Peyer's patch (tissue), 4 donors: ENCODE results near the gene NOP56. TPM values are rescaled to one million over a fixed set of nuclear protein-coding genes. Genes with fewer than 3 reads are reported as not detected.
"Not testable (repeated sequence)": the region's sequence is repeated elsewhere in the genome, so short reads cannot be mapped to it uniquely, and the experiment has no call there.

Source experiments
- DNase-seq, 3 donors: peaks; one replicate each; pipeline ENCODE4 v3.0.0-alpha.2; 2017 to 2019
- H3K27ac ChIP-seq, 4 donors: fragments of 200-600 bp; sonication (generic); one replicate each; pipeline ENCODE4 v1.5.1; 2016 to 2019
- H3K27me3 ChIP-seq, 2 donors: fragments of 200-600 bp; sonication (generic); one replicate each; pipeline ENCODE4 v1.5.1; 2019
- H3K36me3 ChIP-seq, 3 donors: fragments of 200-600 bp; sonication (generic); one replicate each; pipeline ENCODE4 v1.5.1; 2016 to 2019
- H3K4me1 ChIP-seq, 4 donors: fragments of 200-600 bp; sonication (generic); one replicate each; pipeline ENCODE4 v1.5.1; 2016 to 2019
- H3K4me3 ChIP-seq, 4 donors: fragments of 200-600 bp; sonication (generic); 1 replicate in 3 of 4; 2 replicates in 1 of 4; pipeline ENCODE4 v1.5.1; 2016 to 2019; ENCODE audit warnings: mild to moderate bottlenecking in 1 of 4
- H3K9me3 ChIP-seq, 4 donors: fragments of 200-600 bp; sonication (generic); one replicate each; pipeline ENCODE4 v1.5.1; 2016 to 2019; ENCODE audit warnings: mild to moderate bottlenecking in 1 of 4
- CTCF ChIP-seq, 6 experiments: fragments of 450-650 bp in 4 of 6; fragments of 200-600 bp in 2 of 6; sonication (generic) in 1 of 6; IDR thresholded peaks; one replicate each; pipeline ENCODE4 v1.5.1; 2017 to 2019; ENCODE audit warnings: antibody characterized with exemption in 6 of 6, mild to moderate bottlenecking in 3 of 6, moderate library complexity in 1 of 6
- POLR2A ChIP-seq, 2 donors: fragments of 450-650 bp; IDR thresholded peaks; one replicate each; pipeline ENCODE4 v1.5.1; 2017; ENCODE audit warnings: antibody characterized with exemption in 2 of 2, mild to moderate bottlenecking in 2 of 2, moderate library complexity in 2 of 2
- total RNA-seq, 4 donors: library from RNA; depleted of rRNA; stranded (reverse); fragments of >200 nt; gene quantifications; one replicate each; pipeline ENCODE4 v1.1.0, GENCODE V29; 2016

Gene NOP56
- total RNA-seq, 4 donors from 2014 or later, result 53.8 to 289 (median 94.2) TPM

GRCh38 chr20:2673453-2673852 lies 21.0 kb downstream of the NOP56 start:
- no peaks in the 10 kb centered on the region for H3K4me1 ChIP-seq
- no peak overlapping the region for H3K27ac ChIP-seq
- H3K9me3 ChIP-seq, result no peaks in the 10 kb centered on the region
- no peak for TF ChIP-seq CTCF (IDR thresholded peaks at IDR 0.05)
- TF ChIP-seq POLR2A (IDR thresholded peaks at IDR 0.05), result no peak
- H3K4me3 ChIP-seq, result no peak overlapping the region
- no peaks in the 10 kb centered on the region for H3K36me3 ChIP-seq
- DNase-seq, result no peak
- H3K27me3 ChIP-seq, result no peaks in the 10 kb centered on the region

- DNase-seq, result no peak
- Histone ChIP-seq H3K36me3 (no peaks in the 10 kb centered on the region), H3K4me3 (no peak overlapping the region), H3K27ac (no peak overlapping the region), H3K9me3 (no peaks in the 10 kb centered on the region), H3K4me1 (no peaks in the 10 kb centered on the region), H3K27me3 (no peaks in the 10 kb centered on the region)
- no peak for TF ChIP-seq CTCF (IDR thresholded peaks at IDR 0.05)
- TF ChIP-seq POLR2A (IDR thresholded peaks at IDR 0.05), result no peak
Measured at GRCh38 chr20:2680046-2680445, 27.6 kb downstream of the NOP56 start.

GRCh38 chr20:2682040-2682439 lies 29.6 kb downstream of the NOP56 start:
- H3K9me3 ChIP-seq, H3K27ac ChIP-seq, H3K4me1 ChIP-seq, H3K36me3 ChIP-seq, DNase-seq, H3K27me3 ChIP-seq, H3K4me3 ChIP-seq: not testable (repeated sequence)

GRCh38 chr20:2684817-2685216 lies 32.4 kb downstream of the NOP56 start:
- not testable (repeated sequence) for H3K27me3 ChIP-seq, H3K4me1 ChIP-seq, H3K36me3 ChIP-seq, H3K4me3 ChIP-seq, H3K9me3 ChIP-seq, DNase-seq, H3K27ac ChIP-seq

- no peak overlapping the region for H3K27ac ChIP-seq
- DNase-seq, result no peak
- no peak overlapping the region for H3K4me3 ChIP-seq
- H3K4me1 ChIP-seq, result peaks cover 0 to 7% (median 0%) of the 10 kb centered on the region in 4 donors
- TF ChIP-seq POLR2A (IDR thresholded peaks at IDR 0.05), result no peak
- TF ChIP-seq CTCF (IDR thresholded peaks at IDR 0.05), result no peak
- H3K36me3 ChIP-seq, result no peaks in the 10 kb centered on the region
- no peaks in the 10 kb centered on the region for H3K9me3 ChIP-seq
- H3K27me3 ChIP-seq, result no peaks in the 10 kb centered on the region
Measured at GRCh38 chr20:2687514-2687913, 35.1 kb downstream of the NOP56 start.

GRCh38 chr20:2688041-2688591 lies 35.7 kb downstream of the NOP56 start:
- H3K9me3 ChIP-seq, result no peaks in the 10 kb centered on the region
- no peak overlapping the region for H3K4me3 ChIP-seq
- TF ChIP-seq CTCF (IDR thresholded peaks at IDR 0.05) (peak in 5 of 6 experiments; percentile 14 to 56 (median 47)), POLR2A (IDR thresholded peaks at IDR 0.05) (no peak)
- peaks cover 0 to 7% (median 0%) of the 10 kb centered on the region in 4 donors for H3K4me1 ChIP-seq
- H3K27me3 ChIP-seq, result no peaks in the 10 kb centered on the region
- DNase-seq, result peak in 2 of 3 donors; percentile 31 to 79
- no peaks in the 10 kb centered on the region for H3K36me3 ChIP-seq
- no peak overlapping the region for H3K27ac ChIP-seq

GRCh38 chr20:2690213-2690612 lies 37.8 kb downstream of the NOP56 start:
- peaks cover 0 to 15% of the 10 kb centered on the region in 2 donors for H3K27me3 ChIP-seq
- DNase-seq, result no peak
- H3K9me3 ChIP-seq, result no peaks in the 10 kb centered on the region
- TF ChIP-seq CTCF (IDR thresholded peaks at IDR 0.05) (no peak), POLR2A (IDR thresholded peaks at IDR 0.05) (no peak)
- no peaks in the 10 kb centered on the region for H3K36me3 ChIP-seq
- H3K27ac ChIP-seq, result no peak overlapping the region
- H3K4me1 ChIP-seq, result peaks cover 0 to 17% (median 3%) of the 10 kb centered on the region in 4 donors
- H3K4me3 ChIP-seq, result no peak overlapping the region
